Esophagus squamous epithelium (tissue), 5 donors: ENCODE data around the gene SMPD3. TPM values are rescaled to one million over a fixed set of nuclear protein-coding genes. Genes with fewer than 3 reads are reported as not detected.

ENCODE experiments used
- DNase-seq: peaks from one replicate; lab custom pipeline; 2025; lab: John Stamatoyannopoulos, UW
- H3K27ac ChIP-seq, 4 donors: fragments of 200-600 bp; sonication (generic); one replicate each; pipeline ENCODE4 v1.5.1; 2016 to 2019; ENCODE audit warnings: mild to moderate bottlenecking in 1 of 4
- H3K27me3 ChIP-seq, 4 donors: fragments of 200-600 bp; sonication (generic); 1 replicate in 3 of 4; 2 replicates in 1 of 4; pipeline versions ENCODE4 v1.5.1 to v1.6.0; 2017 to 2021; ENCODE audit warnings: antibody characterized with exemption in 1 of 4
- H3K36me3 ChIP-seq, 3 donors: fragments of 200-600 bp; sonication (generic); one replicate each; pipeline ENCODE4 v1.5.1; 2016 to 2019
- H3K4me1 ChIP-seq, 3 donors: fragments of 200-600 bp; sonication (generic); one replicate each; pipeline ENCODE4 v1.5.1; 2017 to 2019
- H3K4me3 ChIP-seq, 4 donors: fragments of 200-600 bp; sonication (generic); 1 replicate in 3 of 4; 2 replicates in 1 of 4; pipeline ENCODE4 v1.5.1; 2016 to 2019; ENCODE audit warnings: mild to moderate bottlenecking in 2 of 4, moderate library complexity in 1 of 4
- H3K9me3 ChIP-seq, 3 donors: fragments of 200-600 bp; sonication (generic); one replicate each; pipeline ENCODE4 v1.5.1; 2016 to 2019
- CTCF ChIP-seq, 6 experiments: fragments of 450-650 bp in 4 of 6; fragments of 200-600 bp in 2 of 6; sonication (generic) in 2 of 6; IDR thresholded peaks; one replicate each; pipeline ENCODE4 v1.5.1; 2016 to 2019; ENCODE audit warnings: antibody characterized with exemption in 6 of 6, mild to moderate bottlenecking in 4 of 6, moderate library complexity in 4 of 6
- POLR2A ChIP-seq, 4 donors: fragments of 450-650 bp; IDR thresholded peaks; one replicate each; pipeline ENCODE4 v1.6.1; 2017; ENCODE audit warnings: antibody characterized with exemption in 4 of 4, mild to moderate bottlenecking in 4 of 4, moderate library complexity in 3 of 4
- WGBS, 2 donors: methylation state at CpG; one replicate each; pipeline ENCODE4 v1.1.5; 2018; 5-methylcytosine and 5-hydroxymethylcytosine counted together
- intact Hi-C: fragments of 100-400 bp; cut with DNase I; formaldehyde crosslinking; loops from one replicate; pipeline ENCODE4 v1.15.0; 2022
- total RNA-seq, 4 donors: library from RNA; depleted of rRNA; stranded (reverse); fragments of >200 nt; gene quantifications; one replicate each; pipeline ENCODE4 v1.1.0, GENCODE V29; 2016
- donor health status: DM: yes; HTN: yes; CAD: no.

SMPD3 gene
- total RNA-seq, 4 donors from 2014 or later, result 0.18 to 2.3 (median 0.92) TPM

- H3K27ac ChIP-seq, result no peak overlapping the region
- H3K4me1 ChIP-seq, result peaks cover 0 to 70% (median 0%) of the 10 kb centered on the region in 3 donors
- H3K9me3 ChIP-seq, result no peaks in the 10 kb centered on the region
- no peak for DNase-seq
- H3K36me3 ChIP-seq, result peaks cover 6 to 50% (median 16%) of the 10 kb centered on the region in 3 donors
- intact Hi-C loops, result loop anchor here (10.0 kb wide), 1 partner anchor 65 kb away; no protein-coding TSS in a partner anchor
- peaks cover 0 to 17% (median 0%) of the 10 kb centered on the region in 4 donors for H3K27me3 ChIP-seq
- H3K4me3 ChIP-seq, result no peak overlapping the region
- no peak for TF ChIP-seq POLR2A (IDR thresholded peaks at IDR 0.05)
- TF ChIP-seq CTCF (IDR thresholded peaks at IDR 0.05), result no peak
- 30 to 45% methylated on average over 3 to 9 of the region's 23 CpGs for WGBS, 2 donors
Measured at GRCh38 chr16:68359398-68360191, 88.7 kb downstream of the SMPD3 start.

GRCh38 chr16:68358951-68359350 is 89.4 kb downstream of the SMPD3 start:
- H3K27me3 ChIP-seq, result peaks cover 0 to 10% (median 0%) of the 10 kb centered on the region in 4 donors
- H3K4me3 ChIP-seq, result no peak overlapping the region
- no peak overlapping the region for H3K27ac ChIP-seq
- H3K9me3 ChIP-seq, result no peaks in the 10 kb centered on the region
- DNase-seq, result no peak
- peaks cover 0 to 67% (median 0%) of the 10 kb centered on the region in 3 donors for H3K4me1 ChIP-seq
- intact Hi-C loops, result loop anchor here (10.0 kb wide), 1 partner anchor 64 kb away; no protein-coding TSS in a partner anchor
- 84% methylated on average over 5 of the region's 13 CpGs; no CpG with 5 or more reads in 1 of the 2 donors for WGBS, 2 donors
- peaks cover 11 to 57% (median 16%) of the 10 kb centered on the region in 3 donors for H3K36me3 ChIP-seq
- TF ChIP-seq CTCF (IDR thresholded peaks at IDR 0.05), result no peak
- no peak for TF ChIP-seq POLR2A (IDR thresholded peaks at IDR 0.05)

GRCh38 chr16:68357923-68358322 is 90.4 kb downstream of the SMPD3 start:
- WGBS, 2 donors, result 93 to 100% methylated on average over 2 to 3 of the region's 11 CpGs
- Histone ChIP-seq H3K27ac (no peak overlapping the region), H3K4me3 (no peak overlapping the region), H3K27me3 (no peaks in the 10 kb centered on the region), H3K9me3 (no peaks in the 10 kb centered on the region), H3K36me3 (peaks cover 16 to 67% (median 19%) of the 10 kb centered on the region in 3 donors), H3K4me1 (peaks cover 0 to 57% (median 0%) of the 10 kb centered on the region in 3 donors)
- intact Hi-C loops, result loop anchor here (10.0 kb wide), 1 partner anchor 63 kb away; no protein-coding TSS in a partner anchor
- no peak for DNase-seq
- no peak for TF ChIP-seq CTCF (IDR thresholded peaks at IDR 0.05)
- TF ChIP-seq POLR2A (IDR thresholded peaks at IDR 0.05), result no peak

- Histone ChIP-seq H3K4me3 (no peak overlapping the region), H3K9me3 (no peaks in the 10 kb centered on the region), H3K4me1 (peaks cover 0 to 54% (median 0%) of the 10 kb centered on the region in 3 donors), H3K27ac (no peak overlapping the region), H3K36me3 (peaks cover 16 to 71% (median 21%) of the 10 kb centered on the region in 3 donors), H3K27me3 (no peaks in the 10 kb centered on the region)
- 80 to 91% methylated on average over 7 to 8 of the region's 9 CpGs for WGBS, 2 donors
- intact Hi-C loops, result loop anchor here (10.0 kb wide), 1 partner anchor 63 kb away; no protein-coding TSS in a partner anchor
- TF ChIP-seq CTCF (IDR thresholded peaks at IDR 0.05) (no peak), POLR2A (IDR thresholded peaks at IDR 0.05) (no peak)
- DNase-seq, result no peak
Measured at GRCh38 chr16:68357521-68357922, 90.8 kb downstream of the SMPD3 start.

GRCh38 chr16:68356919-68357286 is 91.4 kb downstream of the SMPD3 start:
- Histone ChIP-seq H3K27me3 (no peaks in the 10 kb centered on the region), H3K4me1 (peaks cover 0 to 48% (median 0%) of the 10 kb centered on the region in 3 donors), H3K4me3 (no peak overlapping the region), H3K9me3 (no peaks in the 10 kb centered on the region), H3K36me3 (peaks cover 16 to 77% (median 21%) of the 10 kb centered on the region in 3 donors), H3K27ac (no peak overlapping the region)
- 77 to 100% methylated on average over 1 to 4 of the region's 5 CpGs for WGBS, 2 donors
- TF ChIP-seq POLR2A (IDR thresholded peaks at IDR 0.05), result no peak
- TF ChIP-seq CTCF (IDR thresholded peaks at IDR 0.05), result no peak
- intact Hi-C loops, result loop anchor here (10.0 kb wide), 1 partner anchor 62 kb away; no protein-coding TSS in a partner anchor
- no peak for DNase-seq
